Measurements from ENCODE around the gene CCND3.
A peak's percentile ranks its signal among the peaks of the same experiment; 100 is the strongest.

CCND3 gene

GRCh38 chr6:41934278-41935192, 7.1 kb downstream of the CCND3 start:
- Histone ChIP-seq H3K4me3 (ENCODE audit: low read length) (no peak overlapping the region), H3K27ac (ENCODE audit: low read depth, low read length) (no peak overlapping the region), H3K27me3 (ENCODE audit: control insufficient read depth, insufficient read depth, low read length) (no peaks in the 10 kb centered on the region), H3K9ac (ENCODE audit: low read length) (no peak overlapping the region), H3K4me1 (ENCODE audit: control insufficient read depth, insufficient read depth, low read length) (peaks cover 10% of the 10 kb centered on the region), H3K36me3 (ENCODE audit: control insufficient read depth, insufficient read depth, low read length) (peaks cover 35% of the 10 kb centered on the region)

- Histone ChIP-seq H3K4me1 (ENCODE audit: control insufficient read depth, insufficient read depth, low read length) (peaks cover 4% of the 10 kb centered on the region), H3K27me3 (ENCODE audit: control insufficient read depth, insufficient read depth, low read length) (no peaks in the 10 kb centered on the region), H3K4me3 (ENCODE audit: low read length) (no peak overlapping the region), H3K27ac (ENCODE audit: low read depth, low read length) (no peak overlapping the region), H3K9ac (ENCODE audit: low read length) (no peak overlapping the region), H3K36me3 (ENCODE audit: control insufficient read depth, insufficient read depth, low read length) (peaks cover 44% of the 10 kb centered on the region)
Observed at GRCh38 chr6:41932378-41932777, 9.2 kb downstream of the CCND3 start.

GRCh38 chr6:41931792-41932191, 9.8 kb downstream of the CCND3 start:
- no peak overlapping the region for H3K4me3 ChIP-seq (ENCODE audit: low read length)
- no peak overlapping the region for H3K9ac ChIP-seq (ENCODE audit: low read length)
- no peaks in the 10 kb centered on the region for H3K27me3 ChIP-seq (ENCODE audit: control insufficient read depth, insufficient read depth, low read length)
- H3K36me3 ChIP-seq (ENCODE audit: control insufficient read depth, insufficient read depth, low read length): peaks cover 46% of the 10 kb centered on the region
- H3K27ac ChIP-seq (ENCODE audit: low read depth, low read length): no peak overlapping the region
- H3K4me1 ChIP-seq (ENCODE audit: control insufficient read depth, insufficient read depth, low read length): peaks cover 4% of the 10 kb centered on the region

GRCh38 chr6:41929924-41930323, 11.7 kb downstream of the CCND3 start:
- Histone ChIP-seq H3K27ac (ENCODE audit: low read depth, low read length) (no peak overlapping the region), H3K27me3 (ENCODE audit: control insufficient read depth, insufficient read depth, low read length) (no peaks in the 10 kb centered on the region), H3K9ac (ENCODE audit: low read length) (no peak overlapping the region), H3K36me3 (ENCODE audit: control insufficient read depth, insufficient read depth, low read length) (peaks cover 43% of the 10 kb centered on the region), H3K4me3 (ENCODE audit: low read length) (no peak overlapping the region), H3K4me1 (ENCODE audit: control insufficient read depth, insufficient read depth, low read length) (no peaks in the 10 kb centered on the region)

GRCh38 chr6:41927253-41927652, 14.4 kb downstream of the CCND3 start:
- peaks cover 31% of the 10 kb centered on the region for H3K36me3 ChIP-seq (ENCODE audit: control insufficient read depth, insufficient read depth, low read length)
- no peak overlapping the region for H3K4me3 ChIP-seq (ENCODE audit: low read length)
- H3K9ac ChIP-seq (ENCODE audit: low read length): no peak overlapping the region
- no peaks in the 10 kb centered on the region for H3K4me1 ChIP-seq (ENCODE audit: control insufficient read depth, insufficient read depth, low read length)
- H3K27me3 ChIP-seq (ENCODE audit: control insufficient read depth, insufficient read depth, low read length): no peaks in the 10 kb centered on the region
- H3K27ac ChIP-seq (ENCODE audit: low read depth, low read length): no peak overlapping the region

GRCh38 chr6:41922154-41922553, 19.5 kb downstream of the CCND3 start:
- peak overlapping the region; percentile 96 for H3K4me3 ChIP-seq (ENCODE audit: low read length)
- no peak overlapping the region for H3K9ac ChIP-seq (ENCODE audit: low read length)
- H3K36me3 ChIP-seq (ENCODE audit: control insufficient read depth, insufficient read depth, low read length): peaks cover under 1% of the 10 kb centered on the region
- H3K27me3 ChIP-seq (ENCODE audit: control insufficient read depth, insufficient read depth, low read length): no peaks in the 10 kb centered on the region
- no peak overlapping the region for H3K27ac ChIP-seq (ENCODE audit: low read depth, low read length)
- H3K4me1 ChIP-seq (ENCODE audit: control insufficient read depth, insufficient read depth, low read length): peaks cover 8% of the 10 kb centered on the region

GRCh38 chr6:41921712-41921998, 20.0 kb downstream of the CCND3 start:
- H3K4me1 ChIP-seq (ENCODE audit: control insufficient read depth, insufficient read depth, low read length): peaks cover 8% of the 10 kb centered on the region

GRCh38 chr6:41920921-41921711, 20.5 kb downstream of the CCND3 start, which contains the start of the genes BYSL and MED20:
Gene BYSL, plus strand, starts transcription at chr6:41921499. Its CDS starts 64 bp downstream, at chr6:41921563.
Gene MED20, minus strand, starts transcription at chr6:41921139. Its CDS starts 121 bp downstream, at chr6:41921018.
- no peaks in the 10 kb centered on the region for H3K36me3 ChIP-seq (ENCODE audit: control insufficient read depth, insufficient read depth, low read length)
- peak within 1 kb of the TSS; percentile 96 for H3K4me3 ChIP-seq (ENCODE audit: low read length)
- peaks cover 8% of the 10 kb centered on the region for H3K4me1 ChIP-seq (ENCODE audit: control insufficient read depth, insufficient read depth, low read length)
- peak within 1 kb of the TSS; percentile 93 for H3K9ac ChIP-seq (ENCODE audit: low read length)
- H3K27me3 ChIP-seq (ENCODE audit: control insufficient read depth, insufficient read depth, low read length): no peaks in the 10 kb centered on the region
- peak within 1 kb of the TSS; percentile 100 for H3K27ac ChIP-seq (ENCODE audit: low read depth, low read length)

More at GRCh38 chr6:41921712-41921998, 20.0 kb downstream of the CCND3 start:
- peak overlapping the region; percentile 100 for H3K27ac ChIP-seq (ENCODE audit: low read depth, low read length)
- no peaks in the 10 kb centered on the region for H3K27me3 ChIP-seq (ENCODE audit: control insufficient read depth, insufficient read depth, low read length)
- H3K4me3 ChIP-seq (ENCODE audit: low read length): peak overlapping the region; percentile 96
- peak overlapping the region; percentile 64 for H3K9ac ChIP-seq (ENCODE audit: low read length)
- H3K36me3 ChIP-seq (ENCODE audit: control insufficient read depth, insufficient read depth, low read length): no peaks in the 10 kb centered on the region

- Histone ChIP-seq H3K27me3 (ENCODE audit: control insufficient read depth, insufficient read depth, low read length) (no peaks in the 10 kb centered on the region), H3K36me3 (ENCODE audit: control insufficient read depth, insufficient read depth, low read length) (no peaks in the 10 kb centered on the region), H3K4me3 (ENCODE audit: low read length) (no peak overlapping the region), H3K9ac (ENCODE audit: low read length) (no peak overlapping the region), H3K27ac (ENCODE audit: low read depth, low read length) (no peak overlapping the region), H3K4me1 (ENCODE audit: control insufficient read depth, insufficient read depth, low read length) (peaks cover 8% of the 10 kb centered on the region)
Observed at GRCh38 chr6:41917528-41917927, 24.1 kb downstream of the CCND3 start.

GRCh38 chr6:41914869-41915530, 26.6 kb downstream of the CCND3 start:
- Histone ChIP-seq H3K4me3 (ENCODE audit: low read length) (no peak overlapping the region), H3K27me3 (ENCODE audit: control insufficient read depth, insufficient read depth, low read length) (no peaks in the 10 kb centered on the region), H3K9ac (ENCODE audit: low read length) (no peak overlapping the region), H3K4me1 (ENCODE audit: control insufficient read depth, insufficient read depth, low read length) (peaks cover 4% of the 10 kb centered on the region), H3K27ac (ENCODE audit: low read depth, low read length) (no peak overlapping the region), H3K36me3 (ENCODE audit: control insufficient read depth, insufficient read depth, low read length) (no peaks in the 10 kb centered on the region)

- Histone ChIP-seq H3K36me3 (ENCODE audit: control insufficient read depth, insufficient read depth, low read length) (no peaks in the 10 kb centered on the region), H3K4me3 (ENCODE audit: low read length) (no peak overlapping the region), H3K4me1 (ENCODE audit: control insufficient read depth, insufficient read depth, low read length) (no peaks in the 10 kb centered on the region), H3K9ac (ENCODE audit: low read length) (no peak overlapping the region), H3K27ac (ENCODE audit: low read depth, low read length) (no peak overlapping the region), H3K27me3 (ENCODE audit: control insufficient read depth, insufficient read depth, low read length) (no peaks in the 10 kb centered on the region)
Observed at GRCh38 chr6:41914343-41914742, 27.3 kb downstream of the CCND3 start.

- Histone ChIP-seq H3K9ac (ENCODE audit: low read length) (no peak overlapping the region), H3K4me1 (ENCODE audit: control insufficient read depth, insufficient read depth, low read length) (no peaks in the 10 kb centered on the region), H3K27ac (ENCODE audit: low read depth, low read length) (no peak overlapping the region), H3K36me3 (ENCODE audit: control insufficient read depth, insufficient read depth, low read length) (peaks cover 19% of the 10 kb centered on the region), H3K27me3 (ENCODE audit: control insufficient read depth, insufficient read depth, low read length) (no peaks in the 10 kb centered on the region), H3K4me3 (ENCODE audit: low read length) (no peak overlapping the region)
Observed at GRCh38 chr6:41909727-41910126, 31.9 kb downstream of the CCND3 start.
